ENCODE results near the gene GPR87. TPM values are rescaled to one million over a fixed set of nuclear protein-coding genes. Genes with fewer than 3 reads are reported as not detected.
A peak's percentile ranks its signal among the peaks of the same experiment; 100 is the strongest.

Gene GPR87
- total RNA-seq, 2 donors from 2014 or later: not detected

GRCh38 chr3:151329363-151329762 is 12.7 kb upstream of the GPR87 start, which contains the start of gene P2RY13:
TSS of gene P2RY13 (minus strand) at chr3:151329549. CDS start at chr3:151329528, 21 bp downstream.
- ATAC-seq (no peak), DNase-seq (no peak)
- H3K4me1 Mint-ChIP-seq: peaks cover 4% of the 10 kb centered on the region
- no peaks in the 10 kb centered on the region for H3K36me3 Mint-ChIP-seq (ENCODE audit: low read depth)
- H3K27me3 Mint-ChIP-seq: peaks cover 45% of the 10 kb centered on the region
- peak within 1 kb of the TSS; percentile 57 for H3K4me3 Mint-ChIP-seq
- no peaks in the 10 kb centered on the region for H3K9me3 ChIP-seq (ENCODE audit: control insufficient read depth, low read length, poor library complexity, severe bottlenecking)
- no peak within 1 kb of the TSS for H3K27ac Mint-ChIP-seq

DNA sequence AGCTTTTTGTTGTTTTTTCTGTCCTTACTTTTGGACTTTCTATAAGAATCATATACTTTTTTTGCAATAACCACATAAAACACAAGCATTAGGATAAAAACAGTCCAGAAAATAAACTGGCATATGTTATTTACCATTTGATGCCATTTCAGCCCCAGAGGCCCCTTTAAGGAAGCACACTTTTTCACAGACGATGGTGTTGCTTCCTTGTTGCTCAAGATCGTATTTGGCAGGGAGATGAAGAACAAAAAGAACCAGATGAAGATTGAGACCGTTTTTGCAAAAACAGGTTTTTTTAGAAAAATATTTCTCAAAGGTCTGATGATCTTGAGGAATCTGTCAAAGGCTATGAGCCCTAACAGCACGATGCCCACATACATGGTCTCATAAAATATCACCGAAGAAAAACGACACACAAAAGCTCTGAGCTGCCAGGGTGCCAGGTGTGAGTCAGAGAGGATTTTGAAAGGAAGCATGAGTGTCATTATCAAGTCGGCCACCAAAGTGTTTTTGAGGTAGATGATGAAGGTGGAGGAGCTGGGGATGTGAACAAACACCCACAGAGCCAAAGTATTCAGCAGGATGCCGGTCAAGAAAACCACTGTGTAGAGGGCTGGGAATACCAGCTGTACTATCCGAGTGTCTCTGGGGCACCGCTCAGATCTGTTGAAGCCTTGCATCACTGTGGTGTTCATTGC is 11.8 kb upstream of the GPR87 start:
- peak overlapping the region; percentile 57 for H3K4me3 Mint-ChIP-seq
- H3K36me3 Mint-ChIP-seq (ENCODE audit: low read depth): no peaks in the 10 kb centered on the region
- ATAC-seq (peak; percentile 28), DNase-seq (no peak)
- H3K27ac Mint-ChIP-seq: no peak overlapping the region
- H3K4me1 Mint-ChIP-seq: peaks cover 4% of the 10 kb centered on the region
- no peaks in the 10 kb centered on the region for H3K9me3 ChIP-seq (ENCODE audit: control insufficient read depth, low read length, poor library complexity, severe bottlenecking)
- peaks cover 54% of the 10 kb centered on the region for H3K27me3 Mint-ChIP-seq

DNA sequence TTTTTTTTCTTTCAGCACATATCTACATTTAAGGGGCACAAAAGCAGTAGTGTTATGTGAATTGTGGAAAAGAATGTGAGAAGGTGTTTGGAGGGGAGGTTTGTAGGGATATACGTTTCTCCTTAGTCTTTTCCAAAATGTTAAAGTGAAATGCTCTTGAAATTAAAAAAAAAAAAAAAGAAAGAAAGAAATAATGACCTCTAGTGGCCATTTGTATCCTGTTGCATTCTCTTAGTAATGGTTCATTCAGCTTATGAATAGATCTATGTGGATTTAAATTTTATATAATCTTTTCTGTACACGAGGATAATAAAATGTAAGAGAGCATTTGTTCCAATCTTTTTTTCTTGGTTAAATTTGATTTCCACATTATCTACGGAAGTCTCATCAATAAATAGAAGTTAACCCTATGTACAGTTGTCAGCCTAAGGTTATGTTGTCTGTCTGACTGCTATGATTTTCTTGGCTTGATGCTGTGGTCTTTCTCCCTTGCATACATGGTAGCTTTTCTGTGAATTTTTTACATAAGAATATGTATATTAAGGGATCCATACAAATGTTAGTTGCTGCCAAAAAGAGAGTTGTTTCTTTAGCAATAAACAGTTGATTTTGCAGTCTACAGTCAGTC is 11.1 kb upstream of the GPR87 start:
- Mint-ChIP-seq H3K4me1 (peaks cover 4% of the 10 kb centered on the region), H3K27me3 (peaks cover 56% of the 10 kb centered on the region), H3K36me3 (ENCODE audit: low read depth) (no peaks in the 10 kb centered on the region), H3K27ac (no peak overlapping the region), H3K4me3 (no peak overlapping the region)
- no peak for ATAC-seq
- no peak for DNase-seq
- no peaks in the 10 kb centered on the region for H3K9me3 ChIP-seq (ENCODE audit: control insufficient read depth, low read length, poor library complexity, severe bottlenecking)

GRCh38 chr3:151322511-151322910 is 5.9 kb upstream of the GPR87 start:
- no peak overlapping the region for H3K27ac Mint-ChIP-seq
- H3K36me3 Mint-ChIP-seq (ENCODE audit: low read depth): peaks cover 2% of the 10 kb centered on the region
- no peak overlapping the region for H3K4me3 Mint-ChIP-seq
- peaks cover 42% of the 10 kb centered on the region for H3K27me3 Mint-ChIP-seq
- no peaks in the 10 kb centered on the region for H3K9me3 ChIP-seq (ENCODE audit: control insufficient read depth, low read length, poor library complexity, severe bottlenecking)
- DNase-seq (no peak), ATAC-seq (no peak)
- H3K4me1 Mint-ChIP-seq: no peaks in the 10 kb centered on the region

DNA sequence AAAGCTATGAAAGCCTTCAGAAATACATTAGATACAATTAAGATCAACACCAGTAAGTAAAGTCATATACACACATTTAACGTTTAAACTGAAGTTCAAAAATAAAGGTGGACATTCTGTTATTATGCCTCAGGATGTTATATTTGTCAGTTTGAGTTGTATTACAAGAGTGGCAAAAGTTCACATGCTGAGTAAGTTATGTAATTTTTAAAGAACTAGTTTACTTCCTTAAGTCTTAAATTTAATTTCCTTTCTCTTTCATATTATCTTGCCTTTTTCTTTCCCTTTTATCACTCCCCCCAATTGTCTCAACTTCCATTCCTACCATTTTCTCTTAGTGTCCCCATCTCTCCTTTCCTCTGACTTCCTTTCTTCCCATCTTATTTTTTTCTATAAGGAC is 4.9 kb upstream of the GPR87 start:
- Mint-ChIP-seq H3K27ac (no peak overlapping the region), H3K36me3 (ENCODE audit: low read depth) (peaks cover 2% of the 10 kb centered on the region), H3K4me1 (no peaks in the 10 kb centered on the region), H3K4me3 (no peak overlapping the region), H3K27me3 (peaks cover 35% of the 10 kb centered on the region)
- DNase-seq (no peak), ATAC-seq (no peak)
- no peaks in the 10 kb centered on the region for H3K9me3 ChIP-seq (ENCODE audit: control insufficient read depth, low read length, poor library complexity, severe bottlenecking)

GRCh38 chr3:151320131-151320530 is 3.5 kb upstream of the GPR87 start:
- ATAC-seq (no peak), DNase-seq (no peak)
- no peaks in the 10 kb centered on the region for H3K9me3 ChIP-seq (ENCODE audit: control insufficient read depth, low read length, poor library complexity, severe bottlenecking)
- Mint-ChIP-seq H3K36me3 (ENCODE audit: low read depth) (peaks cover 2% of the 10 kb centered on the region), H3K27me3 (peaks cover 25% of the 10 kb centered on the region), H3K4me3 (no peak overlapping the region), H3K4me1 (peaks cover 2% of the 10 kb centered on the region), H3K27ac (no peak overlapping the region)

DNA sequence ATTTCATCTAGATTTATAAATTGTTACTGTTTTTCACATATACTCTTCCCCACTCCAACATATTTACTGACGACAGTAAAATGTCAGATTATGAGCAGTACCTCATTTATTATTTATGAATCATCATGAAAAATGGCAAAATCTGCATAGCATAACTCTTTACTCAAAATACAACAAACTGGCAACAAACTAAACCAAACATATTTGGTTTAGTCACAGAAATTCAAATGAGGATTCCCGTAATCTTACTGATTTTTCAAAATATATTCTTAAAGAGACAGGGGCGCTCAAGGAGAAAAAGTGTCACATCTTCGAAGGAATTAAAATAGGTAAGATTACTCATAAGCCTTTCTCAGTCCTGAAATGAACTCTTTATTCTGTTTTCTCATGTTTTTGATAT is 3.0 kb upstream of the GPR87 start:
- no peaks in the 10 kb centered on the region for H3K9me3 ChIP-seq (ENCODE audit: control insufficient read depth, low read length, poor library complexity, severe bottlenecking)
- ATAC-seq (no peak), DNase-seq (no peak)
- Mint-ChIP-seq H3K27ac (no peak overlapping the region), H3K36me3 (ENCODE audit: low read depth) (peaks cover 2% of the 10 kb centered on the region), H3K27me3 (peaks cover 25% of the 10 kb centered on the region), H3K4me3 (no peak overlapping the region), H3K4me1 (peaks cover 2% of the 10 kb centered on the region)

DNA sequence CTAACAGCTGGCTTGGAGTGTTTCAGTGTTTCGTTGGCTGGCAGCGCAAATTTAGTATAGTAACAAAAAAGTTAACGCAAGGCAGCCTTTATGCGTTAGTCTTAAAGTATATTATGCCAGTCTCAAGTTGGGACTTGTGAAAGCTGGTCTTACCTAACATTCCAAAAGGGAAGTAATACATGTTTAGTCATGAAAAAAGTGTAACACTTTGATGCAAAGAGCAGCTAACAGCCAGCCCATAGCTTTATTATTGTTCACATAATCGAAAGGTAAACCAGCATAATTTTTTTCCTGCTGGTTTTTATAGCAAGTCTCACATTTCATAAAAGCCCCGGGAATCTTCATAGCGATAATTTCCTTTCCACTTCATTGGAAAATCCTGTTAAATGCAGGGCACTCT is 2.4 kb upstream of the GPR87 start:
- H3K4me3 Mint-ChIP-seq: no peak overlapping the region
- no peak for DNase-seq
- H3K27me3 Mint-ChIP-seq: peaks cover 22% of the 10 kb centered on the region
- H3K9me3 ChIP-seq (ENCODE audit: control insufficient read depth, low read length, poor library complexity, severe bottlenecking): no peaks in the 10 kb centered on the region
- H3K4me1 Mint-ChIP-seq: peaks cover 2% of the 10 kb centered on the region
- no peak for ATAC-seq
- peaks cover 2% of the 10 kb centered on the region for H3K36me3 Mint-ChIP-seq (ENCODE audit: low read depth)
- no peak overlapping the region for H3K27ac Mint-ChIP-seq

DNA sequence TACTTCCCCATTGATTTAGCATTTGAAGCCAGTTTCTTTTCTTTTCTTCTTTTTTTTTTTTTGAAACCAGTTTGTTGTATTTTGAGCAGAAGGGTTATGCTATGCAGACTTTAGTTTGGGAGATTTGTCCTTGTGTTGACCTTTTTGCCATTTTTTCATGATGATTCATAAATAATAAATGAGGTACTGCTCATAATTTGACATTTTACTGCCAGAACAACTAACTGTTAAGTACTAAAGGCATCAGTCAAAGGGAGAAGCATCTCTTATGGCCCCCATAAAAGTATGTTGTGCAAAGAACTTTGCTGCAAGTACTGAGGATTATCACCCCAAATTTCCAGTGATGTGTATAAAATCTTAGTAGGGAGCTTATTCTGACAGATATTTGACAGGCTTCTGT is 1.7 kb upstream of the GPR87 start:
- H3K9me3 ChIP-seq (ENCODE audit: control insufficient read depth, low read length, poor library complexity, severe bottlenecking): no peaks in the 10 kb centered on the region
- no peak overlapping the region for H3K4me3 Mint-ChIP-seq
- no peak overlapping the region for H3K27ac Mint-ChIP-seq
- ATAC-seq (no peak), DNase-seq (no peak)
- peaks cover 2% of the 10 kb centered on the region for H3K36me3 Mint-ChIP-seq (ENCODE audit: low read depth)
- H3K27me3 Mint-ChIP-seq: peaks cover 15% of the 10 kb centered on the region
- peaks cover 2% of the 10 kb centered on the region for H3K4me1 Mint-ChIP-seq

DNA sequence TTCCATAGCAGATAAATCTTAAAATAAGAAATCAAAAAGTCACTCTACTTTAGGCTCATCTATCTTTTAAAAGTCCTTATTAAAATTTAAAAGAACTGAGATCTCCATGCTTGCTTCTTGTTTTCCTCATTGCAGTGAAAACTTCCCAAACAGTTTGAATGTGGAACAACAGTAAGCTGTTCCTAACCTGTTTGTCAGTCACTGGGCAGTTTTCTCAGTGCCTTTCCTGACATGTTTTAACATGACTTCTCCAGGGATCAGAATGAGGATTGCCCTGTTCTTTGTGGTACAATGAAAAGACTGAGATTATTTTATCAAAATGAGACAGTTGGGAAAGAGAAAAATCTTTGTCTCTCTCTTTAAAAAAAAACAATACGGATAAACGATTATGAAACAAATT is 774 bp downstream of the GPR87 start:
- Mint-ChIP-seq H3K27ac (no peak overlapping the region), H3K36me3 (ENCODE audit: low read depth) (peaks cover 2% of the 10 kb centered on the region), H3K4me3 (no peak overlapping the region), H3K4me1 (peaks cover 2% of the 10 kb centered on the region), H3K27me3 (peaks cover 9% of the 10 kb centered on the region)
- no peaks in the 10 kb centered on the region for H3K9me3 ChIP-seq (ENCODE audit: control insufficient read depth, low read length, poor library complexity, severe bottlenecking)
- DNase-seq (no peak), ATAC-seq (no peak)

GRCh38 chr3:151315136-151315535 is 1.5 kb downstream of the GPR87 start:
- no peak overlapping the region for H3K4me3 Mint-ChIP-seq
- peaks cover 2% of the 10 kb centered on the region for H3K4me1 Mint-ChIP-seq
- H3K9me3 ChIP-seq (ENCODE audit: control insufficient read depth, low read length, poor library complexity, severe bottlenecking): no peaks in the 10 kb centered on the region
- H3K36me3 Mint-ChIP-seq (ENCODE audit: low read depth): peaks cover 2% of the 10 kb centered on the region
- H3K27ac Mint-ChIP-seq: no peak overlapping the region
- H3K27me3 Mint-ChIP-seq: peaks cover 2% of the 10 kb centered on the region
- ATAC-seq (no peak), DNase-seq (no peak)

GRCh38 chr3:151314593-151314992 is 2.0 kb downstream of the GPR87 start:
- Mint-ChIP-seq H3K27me3 (no peaks in the 10 kb centered on the region), H3K27ac (no peak overlapping the region), H3K4me3 (no peak overlapping the region), H3K4me1 (peaks cover 2% of the 10 kb centered on the region), H3K36me3 (ENCODE audit: low read depth) (no peaks in the 10 kb centered on the region)
- DNase-seq: no peak
- no peaks in the 10 kb centered on the region for H3K9me3 ChIP-seq (ENCODE audit: control insufficient read depth, low read length, poor library complexity, severe bottlenecking)
- no peak for ATAC-seq

DNA sequence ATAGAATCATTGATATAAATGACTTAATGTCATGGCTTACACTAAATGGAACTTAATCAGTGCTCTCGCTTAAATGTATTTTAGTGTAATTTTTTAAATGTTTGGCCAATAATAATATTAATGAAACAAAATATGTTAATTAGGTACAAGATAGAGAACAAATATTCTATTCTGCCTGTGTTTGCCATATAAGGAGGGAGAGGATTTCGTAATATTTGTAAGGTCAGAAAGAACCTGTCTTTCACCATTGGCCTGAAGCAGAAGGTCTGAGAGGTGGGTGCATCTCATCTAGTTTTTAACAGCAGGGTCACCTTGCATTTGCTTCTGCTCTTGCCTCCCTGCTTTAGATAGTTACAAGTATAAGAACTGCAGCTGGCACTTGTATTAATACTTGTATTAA is 2.5 kb downstream of the GPR87 start:
- H3K4me1 Mint-ChIP-seq: peaks cover 2% of the 10 kb centered on the region
- no peaks in the 10 kb centered on the region for H3K9me3 ChIP-seq (ENCODE audit: control insufficient read depth, low read length, poor library complexity, severe bottlenecking)
- no peak for ATAC-seq
- no peak overlapping the region for H3K27ac Mint-ChIP-seq
- no peaks in the 10 kb centered on the region for H3K27me3 Mint-ChIP-seq
- no peak for DNase-seq
- no peak overlapping the region for H3K4me3 Mint-ChIP-seq
- H3K36me3 Mint-ChIP-seq (ENCODE audit: low read depth): no peaks in the 10 kb centered on the region

- peaks cover 2% of the 10 kb centered on the region for H3K4me1 Mint-ChIP-seq
Measured at GRCh38 chr3:151312972-151313371, 3.6 kb downstream of the GPR87 start.

More at GRCh38 chr3:151312972-151313371, 3.6 kb downstream of the GPR87 start:
- Mint-ChIP-seq H3K4me3 (no peak overlapping the region), H3K36me3 (ENCODE audit: low read depth) (no peaks in the 10 kb centered on the region), H3K27ac (no peak overlapping the region), H3K27me3 (no peaks in the 10 kb centered on the region)
- ATAC-seq: no peak
- DNase-seq: no peak
- H3K9me3 ChIP-seq (ENCODE audit: control insufficient read depth, low read length, poor library complexity, severe bottlenecking): no peaks in the 10 kb centered on the region

Measured in T-helper 17 cell (primary cell).